ENCODE results near the gene INAFM2. TPM values are rescaled to one million over a fixed set of nuclear protein-coding genes. Genes with fewer than 3 reads are reported as not detected.

Gene INAFM2
- total RNA-seq, 1 donor = 30.2 TPM

DNA sequence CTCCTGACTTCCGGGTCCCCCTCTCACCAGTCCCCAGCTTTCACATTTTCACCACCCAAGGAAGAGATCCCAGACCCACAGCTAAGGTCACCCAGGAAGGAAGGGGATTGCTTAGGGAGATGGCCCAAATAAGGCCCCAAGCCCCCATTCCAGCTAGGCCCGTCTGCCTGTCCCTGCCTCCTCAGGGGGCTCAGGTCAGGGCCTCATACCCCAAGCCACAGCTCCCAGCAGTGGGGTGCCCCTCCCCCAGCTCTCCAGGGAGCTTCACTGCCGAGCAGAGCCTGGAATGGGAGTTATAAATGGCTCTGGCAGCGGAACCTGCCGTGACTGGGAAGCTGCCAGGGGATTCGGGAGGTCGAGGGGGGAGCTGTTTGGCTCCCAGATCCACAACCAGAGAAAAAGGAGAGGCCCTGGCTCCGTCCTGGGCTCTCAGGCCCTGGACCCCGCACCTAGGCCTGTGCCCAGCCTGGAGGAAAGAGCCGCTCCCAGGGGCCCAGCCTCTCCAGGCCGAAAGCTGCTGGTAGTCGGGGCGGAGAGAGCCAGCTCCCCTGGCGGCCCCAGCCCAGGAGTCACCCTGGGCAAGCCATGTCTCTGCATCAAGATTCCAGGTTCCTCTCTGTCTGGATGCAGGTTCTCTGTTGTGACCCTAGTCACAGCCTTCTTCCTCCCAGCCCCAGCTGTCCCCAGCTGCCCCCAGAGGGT lies 16.7 kb downstream of the INAFM2 start:
- DNase-seq (ENCODE audit: low read depth in 2 of 3, low spot score in 2 of 3) = no peak

GRCh38 chr15:40340740-40341400 lies 17.4 kb downstream of the INAFM2 start, which contains the start of gene CCDC9B:
CCDC9B (minus strand) TSS chr15:40340939; CDS start chr15:40340819, 120 bp downstream.
- peak in 1 of 3 donors; percentile 69 for DNase-seq (ENCODE audit: low read depth in 2 of 3, low spot score in 2 of 3)

GRCh38 chr15:40342416-40343320 lies 19.2 kb downstream of the INAFM2 start:
- no peak for DNase-seq (ENCODE audit: low read depth in 2 of 3, low spot score in 2 of 3)

DNA sequence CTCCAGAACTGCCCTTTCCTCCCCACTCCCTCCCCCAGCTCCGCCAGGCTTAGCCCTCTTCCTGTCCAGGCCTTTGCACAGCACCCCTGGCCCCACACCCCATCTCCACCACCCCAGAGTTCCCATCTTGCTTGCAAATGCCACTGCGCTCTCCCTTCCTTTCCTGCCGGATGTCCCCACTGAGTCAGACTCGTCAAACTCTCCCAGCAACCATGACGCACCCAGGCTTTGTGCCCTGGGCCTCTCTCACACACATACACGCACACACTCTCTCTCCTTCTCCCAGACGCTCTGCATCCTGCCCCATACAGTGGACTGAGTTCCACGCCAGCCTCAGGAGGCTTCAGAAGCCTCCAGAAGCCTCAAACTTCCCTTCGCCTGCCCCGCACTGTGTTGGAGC lies 20.0 kb downstream of the INAFM2 start:
- DNase-seq (ENCODE audit: low read depth in 2 of 3, low spot score in 2 of 3) = no peak

- DNase-seq (ENCODE audit: low read depth in 2 of 3, low spot score in 2 of 3) = no peak
Observed at GRCh38 chr15:40344217-40344616, 20.7 kb downstream of the INAFM2 start.

DNA sequence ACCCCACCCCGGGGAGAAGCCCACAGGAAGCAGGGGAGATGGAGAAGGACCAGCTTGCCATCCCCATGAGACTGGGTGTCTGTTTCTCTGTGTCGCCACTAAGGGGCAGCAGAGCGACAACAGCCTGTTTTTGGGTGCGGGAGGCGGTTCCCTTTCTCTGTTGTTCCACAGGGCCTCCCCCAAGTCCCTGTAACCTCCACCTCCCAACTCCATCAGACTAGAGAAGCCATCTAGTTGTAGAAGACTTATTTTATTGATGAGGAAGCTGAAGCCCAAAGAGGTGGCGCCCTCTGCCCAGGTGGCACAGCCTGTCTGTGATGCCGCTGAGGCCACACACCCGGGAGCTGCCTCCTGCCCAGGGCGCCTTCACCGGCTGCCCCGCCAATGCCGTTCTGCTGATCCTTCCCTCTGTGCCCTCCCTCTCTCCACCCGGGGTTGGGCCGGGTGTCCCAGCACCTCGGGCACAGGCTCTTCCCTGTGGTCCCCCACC lies 21.2 kb downstream of the INAFM2 start:
- peak in 1 of 3 donors; percentile 77 for DNase-seq (ENCODE audit: low read depth in 2 of 3, low spot score in 2 of 3)

DNA sequence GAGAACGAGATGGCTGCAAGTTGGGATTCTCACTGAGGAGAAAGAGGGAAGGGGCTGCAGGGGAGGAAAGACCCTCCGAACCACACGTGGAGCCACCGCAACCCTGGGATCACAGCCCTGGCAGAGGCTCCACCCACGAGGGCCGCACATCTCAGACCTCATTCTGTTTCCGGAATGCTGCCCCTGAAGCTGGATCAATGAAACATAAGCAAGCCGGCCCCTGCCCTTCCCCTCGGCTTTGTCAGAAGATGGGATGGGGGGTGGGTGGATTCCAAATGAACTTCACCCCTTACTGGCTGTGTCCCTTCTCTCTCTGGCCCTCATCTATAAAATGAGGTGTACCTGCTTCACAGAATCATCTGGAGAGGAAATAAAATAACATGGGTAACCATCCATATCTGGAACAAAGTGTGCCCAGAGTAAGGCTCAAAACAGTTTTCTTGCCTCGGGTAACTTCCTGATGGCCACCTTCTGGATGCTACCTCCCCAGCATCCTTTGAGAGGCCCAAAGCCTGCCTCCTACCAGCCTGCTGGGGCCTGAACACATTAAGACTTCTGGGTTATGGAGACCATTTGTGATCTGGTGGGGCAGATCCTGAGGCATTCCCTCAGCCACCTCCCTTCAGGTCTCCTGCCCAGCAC lies 21.9 kb downstream of the INAFM2 start:
- DNase-seq (ENCODE audit: low read depth in 2 of 3, low spot score in 2 of 3) = no peak

- DNase-seq (ENCODE audit: low read depth in 2 of 3, low spot score in 2 of 3) = no peak
Observed at GRCh38 chr15:40345867-40346578, 22.5 kb downstream of the INAFM2 start.

GRCh38 chr15:40346579-40347558 lies 23.4 kb downstream of the INAFM2 start:
- no peak for DNase-seq (ENCODE audit: low read depth in 2 of 3, low spot score in 2 of 3)

DNA sequence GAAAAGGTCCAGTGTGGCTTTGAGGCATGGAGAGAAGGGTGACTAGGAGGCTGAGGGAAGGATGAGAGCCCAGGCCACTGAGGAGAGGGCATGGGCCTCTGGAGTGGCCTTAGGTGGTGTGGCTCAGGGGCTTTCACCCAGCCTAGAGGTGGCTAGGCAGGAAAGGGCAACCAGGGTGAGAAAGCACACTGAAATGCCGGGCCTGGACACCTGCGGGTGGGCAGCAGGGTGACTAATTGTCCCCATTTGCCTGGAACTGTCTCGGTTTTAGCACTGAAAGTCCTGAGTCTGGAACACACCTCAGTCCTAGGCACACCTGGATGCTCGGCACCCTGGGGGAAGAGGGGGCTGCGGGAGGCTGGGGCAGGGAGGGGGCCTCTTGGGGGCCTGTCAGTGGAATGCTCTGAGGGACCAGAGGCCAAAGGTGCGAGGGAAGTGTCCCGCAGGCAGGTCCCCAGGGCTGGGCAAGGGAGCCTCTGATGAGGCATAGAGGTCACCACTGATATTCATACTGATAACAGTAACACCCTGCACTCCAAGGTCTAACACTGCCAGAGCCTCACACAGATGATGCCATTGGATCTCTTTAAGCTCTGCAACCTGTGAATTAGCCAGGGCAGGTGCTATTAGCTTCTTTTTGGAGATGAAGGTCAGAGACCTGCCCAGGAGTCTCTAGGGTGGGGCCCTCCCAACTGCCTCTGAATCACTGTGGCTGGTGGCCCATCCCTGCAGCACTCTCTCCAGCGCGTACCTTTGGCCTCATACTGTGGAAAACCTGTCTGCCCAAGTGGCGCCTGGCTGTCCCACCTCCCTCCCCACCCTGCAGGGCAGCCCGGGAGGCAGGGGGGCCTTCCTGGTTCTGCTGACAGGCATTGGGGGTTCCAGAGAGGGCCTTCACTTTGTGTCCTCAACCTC lies 24.3 kb downstream of the INAFM2 start:
- DNase-seq (ENCODE audit: low read depth in 2 of 3, low spot score in 2 of 3) = no peak

- DNase-seq (ENCODE audit: low read depth in 2 of 3, low spot score in 2 of 3) = no peak
Observed at GRCh38 chr15:40348474-40348870, 25.0 kb downstream of the INAFM2 start.

- DNase-seq (ENCODE audit: low read depth in 2 of 3, low spot score in 2 of 3) = no peak
Observed at GRCh38 chr15:40349163-40349562, 25.7 kb downstream of the INAFM2 start.

- DNase-seq (ENCODE audit: low read depth in 2 of 3, low spot score in 2 of 3) = no peak
Observed at GRCh38 chr15:40352281-40352901, 28.9 kb downstream of the INAFM2 start.

DNA sequence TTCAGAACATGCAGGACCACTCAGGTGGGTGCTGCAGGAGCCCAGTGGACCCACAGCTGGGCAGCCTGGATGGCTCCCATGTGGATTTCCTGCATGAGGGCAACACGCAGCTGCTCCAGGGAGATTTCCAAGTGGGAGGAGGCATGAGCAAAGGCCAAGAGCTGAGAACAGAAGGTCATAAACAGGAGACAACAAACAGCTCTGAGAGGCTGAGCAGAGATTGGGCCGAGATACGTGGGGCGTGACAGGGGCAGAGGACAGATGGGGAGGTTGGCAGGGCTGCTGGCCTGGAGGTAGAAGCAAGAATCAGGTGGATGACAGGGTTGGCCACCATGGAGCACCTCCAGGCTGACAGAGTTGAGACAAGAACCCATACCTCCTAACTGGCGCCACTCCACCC lies 30.2 kb downstream of the INAFM2 start:
- DNase-seq (ENCODE audit: low read depth in 2 of 3, low spot score in 2 of 3) = no peak

DNA sequence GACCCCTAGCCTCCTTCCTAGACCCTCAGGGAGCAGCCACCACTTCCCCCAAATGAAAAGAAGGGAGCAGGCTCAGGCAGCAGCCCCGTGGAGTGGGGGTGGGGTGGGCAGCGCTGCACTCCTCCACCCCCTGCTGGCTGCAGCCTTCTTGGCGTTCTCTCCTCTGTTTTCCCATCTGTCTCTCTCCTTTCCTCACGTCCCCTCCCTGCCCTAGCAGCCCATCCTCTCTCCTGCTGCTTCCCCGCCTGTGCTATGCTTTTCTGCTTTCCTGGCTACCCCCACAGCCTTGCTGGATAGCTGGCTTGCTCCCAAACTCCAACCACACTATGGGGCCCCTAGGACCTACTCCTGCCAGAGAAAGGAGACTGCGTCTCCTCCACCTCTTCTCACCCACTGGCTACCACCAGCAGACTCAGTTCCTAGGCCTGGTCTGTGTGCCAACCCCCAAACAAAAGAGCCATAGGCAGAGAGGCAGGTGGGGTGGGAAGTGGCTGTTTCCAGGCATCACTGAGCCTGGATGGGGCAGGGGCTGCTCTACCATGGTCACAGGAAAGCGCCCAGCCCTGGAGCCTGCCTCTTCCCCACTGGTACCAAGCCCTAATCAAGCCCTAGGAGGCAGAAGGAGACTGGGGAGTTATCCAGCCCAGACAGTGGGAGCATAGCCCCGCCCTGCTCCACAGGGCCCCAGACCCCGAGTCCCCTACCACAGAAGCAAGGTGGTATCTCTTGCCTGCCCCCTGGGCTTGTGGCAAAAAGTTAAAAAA lies 31.1 kb downstream of the INAFM2 start:
- peak in 1 of 3 donors; percentile 47 for DNase-seq (ENCODE audit: low read depth in 2 of 3, low spot score in 2 of 3)

DNA sequence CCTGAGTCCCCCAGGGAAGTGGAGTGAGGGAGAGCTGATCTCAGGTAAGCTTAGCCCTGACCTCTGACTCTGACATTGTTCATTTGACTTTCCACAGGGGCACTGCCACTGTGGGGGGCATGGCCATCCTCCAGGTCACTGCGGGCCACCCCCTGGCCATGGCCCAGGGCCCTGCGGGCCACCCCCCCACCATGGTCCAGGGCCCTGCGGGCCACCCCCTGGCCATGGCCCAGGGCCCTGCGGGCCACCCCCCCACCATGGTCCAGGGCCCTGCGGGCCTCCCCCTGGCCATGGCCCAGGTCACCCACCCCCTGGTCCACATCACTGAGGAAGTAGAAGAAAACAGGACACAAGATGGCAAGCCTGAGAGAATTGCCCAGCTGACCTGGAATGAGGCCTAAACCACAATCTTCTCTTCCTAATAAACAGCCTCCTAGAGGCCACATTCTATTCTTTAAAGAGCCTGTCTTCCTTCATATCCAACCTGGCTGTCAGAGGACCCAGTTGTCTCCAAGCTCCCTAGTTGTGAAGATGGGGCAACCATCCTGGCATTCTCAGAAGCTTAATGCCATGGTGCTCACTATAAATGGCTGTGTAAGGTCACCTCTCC lies 32.6 kb downstream of the INAFM2 start:
- no peak for DNase-seq (ENCODE audit: low read depth in 2 of 3, low spot score in 2 of 3)

Data from hematopoietic multipotent progenitor cell (in vitro differentiated cells).